Lower leg skin (tissue), 3 donors: ENCODE results near the gene GRB10.

ENCODE experiments used
- POLR2A ChIP-seq, 2 donors: fragments of 450-650 bp; IDR thresholded peaks; one replicate each; pipeline ENCODE4 v1.6.1; 2016 to 2017; ENCODE audit warnings: antibody characterized with exemption in 2 of 2, mild to moderate bottlenecking in 1 of 2, moderate library complexity in 1 of 2
- TF ChIP-seq, protein P1 (sequence below), 3 donors: fragments of 450-650 bp; IDR thresholded peaks; one replicate each; pipeline ENCODE4 v1.5.1; 2016; ENCODE audit warnings: antibody characterized with exemption in 3 of 3, mild to moderate bottlenecking in 3 of 3, moderate library complexity in 2 of 3

DNA sequence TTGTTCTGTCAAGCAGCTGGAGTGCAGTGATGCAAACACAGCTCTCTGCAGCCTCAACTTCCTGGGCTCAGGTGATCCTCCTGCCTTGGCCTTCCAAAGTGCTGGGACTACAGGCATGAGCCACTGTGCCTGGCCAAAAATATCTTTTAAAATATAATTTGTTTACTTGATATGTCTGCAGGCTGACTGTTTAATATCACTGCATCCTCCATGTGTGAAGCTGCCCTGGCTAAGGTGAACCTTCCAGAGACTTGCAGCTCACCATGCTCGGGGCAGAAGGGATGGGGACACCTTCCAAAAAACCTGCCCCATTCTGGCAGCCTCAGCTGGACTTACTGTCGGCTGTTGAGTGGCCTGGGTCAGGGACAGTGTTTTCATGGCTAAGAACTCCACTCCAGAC, 159.9 kb downstream of the GRB10 start:
- TF ChIP-seq, protein P1, sequence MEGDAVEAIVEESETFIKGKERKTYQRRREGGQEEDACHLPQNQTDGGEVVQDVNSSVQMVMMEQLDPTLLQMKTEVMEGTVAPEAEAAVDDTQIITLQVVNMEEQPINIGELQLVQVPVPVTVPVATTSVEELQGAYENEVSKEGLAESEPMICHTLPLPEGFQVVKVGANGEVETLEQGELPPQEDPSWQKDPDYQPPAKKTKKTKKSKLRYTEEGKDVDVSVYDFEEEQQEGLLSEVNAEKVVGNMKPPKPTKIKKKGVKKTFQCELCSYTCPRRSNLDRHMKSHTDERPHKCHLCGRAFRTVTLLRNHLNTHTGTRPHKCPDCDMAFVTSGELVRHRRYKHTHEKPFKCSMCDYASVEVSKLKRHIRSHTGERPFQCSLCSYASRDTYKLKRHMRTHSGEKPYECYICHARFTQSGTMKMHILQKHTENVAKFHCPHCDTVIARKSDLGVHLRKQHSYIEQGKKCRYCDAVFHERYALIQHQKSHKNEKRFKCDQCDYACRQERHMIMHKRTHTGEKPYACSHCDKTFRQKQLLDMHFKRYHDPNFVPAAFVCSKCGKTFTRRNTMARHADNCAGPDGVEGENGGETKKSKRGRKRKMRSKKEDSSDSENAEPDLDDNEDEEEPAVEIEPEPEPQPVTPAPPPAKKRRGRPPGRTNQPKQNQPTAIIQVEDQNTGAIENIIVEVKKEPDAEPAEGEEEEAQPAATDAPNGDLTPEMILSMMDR (IDR thresholded peaks at IDR 0.05): no peak
- no peak for TF ChIP-seq POLR2A (IDR thresholded peaks at IDR 0.05)
